ENCODE data around the gene IL15RA. TPM values are rescaled to one million over a fixed set of nuclear protein-coding genes. Genes with fewer than 3 reads are reported as not detected.

The IL15RA gene
- total RNA-seq, 2 donors from 2014 or later = 56.7 to 125 TPM

- no peak for ATAC-seq
- no peaks in the 10 kb centered on the region for H3K27me3 Mint-ChIP-seq
- H3K27ac Mint-ChIP-seq = no peak overlapping the region
- H3K9me3 Mint-ChIP-seq = no peaks in the 10 kb centered on the region
- H3K4me3 Mint-ChIP-seq = no peak overlapping the region
- no peaks in the 10 kb centered on the region for H3K36me3 Mint-ChIP-seq
- H3K4me1 Mint-ChIP-seq (ENCODE audit: low read depth in 2 of 2) = peaks cover 0 to 8% of the 10 kb centered on the region in 2 donors
- no peak for DNase-seq (ENCODE audit: low spot score)
These were observed 17.0 kb downstream of the IL15RA start for GRCh38 chr10:5960070-5960972.

- no peaks in the 10 kb centered on the region for H3K27me3 Mint-ChIP-seq
- no peak overlapping the region for H3K27ac Mint-ChIP-seq
- H3K36me3 Mint-ChIP-seq = no peaks in the 10 kb centered on the region
- no peak for ATAC-seq
- H3K4me3 Mint-ChIP-seq = no peak overlapping the region
- H3K9me3 Mint-ChIP-seq = no peaks in the 10 kb centered on the region
- DNase-seq (ENCODE audit: low spot score) = no peak
- H3K4me1 Mint-ChIP-seq (ENCODE audit: low read depth in 2 of 2) = peaks cover 0 to 8% of the 10 kb centered on the region in 2 donors
These were observed 17.7 kb downstream of the IL15RA start for GRCh38 chr10:5959581-5960069.

DNA sequence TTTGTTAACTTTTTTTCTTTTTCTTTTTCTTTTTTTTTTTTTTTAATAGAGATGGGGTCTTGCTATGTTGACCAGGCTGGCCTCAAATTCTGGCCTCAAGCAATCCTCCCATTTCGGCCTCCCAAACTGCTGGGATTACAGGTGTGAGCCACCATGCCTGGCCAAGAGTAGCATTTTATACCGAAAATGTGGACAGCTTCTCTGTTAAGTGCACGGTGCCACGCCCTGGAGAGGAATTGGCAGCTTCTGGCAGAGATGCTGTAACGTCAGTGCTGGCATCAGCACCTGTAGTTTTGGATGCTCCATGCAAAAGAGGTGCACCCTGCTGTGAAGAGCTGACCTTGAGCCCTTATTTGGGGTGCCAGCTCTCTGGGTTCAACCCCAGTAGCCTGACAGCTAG lies 18.2 kb downstream of the IL15RA start:
- H3K36me3 Mint-ChIP-seq = no peaks in the 10 kb centered on the region
- no peak overlapping the region for H3K27ac Mint-ChIP-seq
- DNase-seq (ENCODE audit: low spot score) (no peak), ATAC-seq (no peak)
- no peak overlapping the region for H3K4me3 Mint-ChIP-seq
- H3K4me1 Mint-ChIP-seq (ENCODE audit: low read depth in 2 of 2) = peaks cover 0 to 8% of the 10 kb centered on the region in 2 donors
- H3K9me3 Mint-ChIP-seq = no peaks in the 10 kb centered on the region
- no peaks in the 10 kb centered on the region for H3K27me3 Mint-ChIP-seq

DNA sequence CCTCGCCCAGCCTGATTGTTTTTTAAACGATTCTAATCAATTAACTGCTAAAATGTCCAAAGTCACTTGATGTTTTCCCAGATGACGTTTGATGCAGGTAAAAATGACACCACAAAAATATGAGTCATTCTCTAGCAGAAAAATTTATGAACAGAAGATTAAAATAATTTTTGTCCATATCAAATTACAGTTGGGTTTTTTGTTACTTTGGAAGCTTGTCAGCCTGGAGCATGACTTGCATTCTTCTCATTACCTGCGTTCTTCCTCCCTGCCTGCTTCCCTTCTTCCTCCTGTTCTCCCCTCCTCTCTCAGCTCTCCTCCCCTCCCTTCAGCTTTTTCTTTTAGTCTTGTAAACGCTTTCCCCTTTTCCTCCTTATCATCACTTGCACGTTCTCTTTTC lies 18.7 kb downstream of the IL15RA start:
- Mint-ChIP-seq H3K27ac (no peak overlapping the region), H3K4me3 (no peak overlapping the region), H3K4me1 (ENCODE audit: low read depth in 2 of 2) (peaks cover 0 to 8% of the 10 kb centered on the region in 2 donors), H3K9me3 (no peaks in the 10 kb centered on the region), H3K27me3 (no peaks in the 10 kb centered on the region), H3K36me3 (no peaks in the 10 kb centered on the region)
- DNase-seq (ENCODE audit: low spot score) = peak; percentile 12
- ATAC-seq = no peak

DNA sequence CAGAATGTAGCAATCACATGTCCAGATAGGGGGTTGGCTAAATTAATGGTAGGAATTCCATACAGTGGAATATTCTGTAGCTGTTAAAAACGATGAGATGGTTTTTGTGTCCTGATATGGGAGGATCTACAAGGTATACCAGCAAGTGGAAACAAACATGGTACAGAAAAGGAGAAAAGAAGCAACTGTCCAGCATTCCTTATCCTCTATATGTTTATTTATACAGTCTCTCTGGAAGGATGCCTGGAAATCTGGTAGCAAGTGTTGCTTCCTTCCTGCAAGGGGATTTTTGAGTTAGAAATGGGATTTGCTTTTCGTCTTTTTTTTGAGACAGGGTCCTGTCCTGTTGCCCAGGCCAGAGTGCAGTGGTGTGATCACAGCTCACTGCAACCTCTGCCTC lies 19.3 kb downstream of the IL15RA start:
- H3K36me3 Mint-ChIP-seq = no peaks in the 10 kb centered on the region

DNA sequence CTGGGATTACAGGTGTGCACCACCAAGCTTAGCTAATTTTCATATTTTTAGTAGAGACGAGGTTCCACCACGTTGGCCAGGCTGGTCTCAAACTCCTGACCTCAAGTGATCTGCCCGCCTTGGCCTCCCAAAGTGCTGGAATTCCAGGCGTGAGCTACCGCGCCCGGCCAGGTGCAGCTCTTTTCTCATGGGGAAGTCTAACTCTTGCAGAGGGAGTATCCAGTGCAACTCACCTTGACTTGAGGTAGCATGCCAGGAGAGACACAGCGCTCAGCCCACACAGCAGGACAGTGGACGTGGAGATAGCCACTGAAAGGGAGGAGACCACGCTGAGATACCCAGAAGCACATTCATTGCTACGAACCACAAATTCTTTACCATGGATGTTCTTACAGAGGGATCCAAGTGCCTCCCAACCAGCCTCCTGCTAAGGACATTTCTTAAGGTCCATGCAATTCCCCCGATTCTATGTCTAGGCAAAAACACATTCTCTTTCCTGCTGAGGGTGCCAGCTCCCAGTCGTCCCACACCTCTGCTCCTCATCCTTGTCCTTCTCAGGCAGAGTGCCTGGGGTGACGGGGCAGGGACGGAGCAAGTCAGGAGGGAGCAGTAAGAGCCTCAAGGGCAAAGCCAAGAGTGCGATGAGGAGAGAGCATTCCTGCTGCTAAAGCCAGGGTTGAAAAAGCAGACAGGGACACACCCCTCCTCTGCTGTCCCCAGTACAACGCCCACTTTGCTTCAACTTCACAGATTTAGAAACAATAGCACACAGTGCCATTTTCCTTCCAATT lies 21.0 kb downstream of the IL15RA start:
- peak overlapping the region in 1 of 2 donors; percentile 68 for H3K27ac Mint-ChIP-seq
- H3K4me3 Mint-ChIP-seq = no peak overlapping the region
- H3K27me3 Mint-ChIP-seq = no peaks in the 10 kb centered on the region
- peaks cover 0 to 9% of the 10 kb centered on the region in 2 donors for H3K4me1 Mint-ChIP-seq (ENCODE audit: low read depth in 2 of 2)
- H3K36me3 Mint-ChIP-seq = no peaks in the 10 kb centered on the region
- peak; percentile 23 for DNase-seq (ENCODE audit: low spot score)
- ATAC-seq = no peak
- no peaks in the 10 kb centered on the region for H3K9me3 Mint-ChIP-seq

More for the DNA sequence above, 19.3 kb downstream of the IL15RA start:
- Mint-ChIP-seq H3K4me3 (no peak overlapping the region), H3K27ac (no peak overlapping the region), H3K4me1 (ENCODE audit: low read depth in 2 of 2) (peaks cover 0 to 11% of the 10 kb centered on the region in 2 donors), H3K27me3 (no peaks in the 10 kb centered on the region), H3K9me3 (no peaks in the 10 kb centered on the region)
- ATAC-seq (no peak), DNase-seq (ENCODE audit: low spot score) (no peak)

DNA sequence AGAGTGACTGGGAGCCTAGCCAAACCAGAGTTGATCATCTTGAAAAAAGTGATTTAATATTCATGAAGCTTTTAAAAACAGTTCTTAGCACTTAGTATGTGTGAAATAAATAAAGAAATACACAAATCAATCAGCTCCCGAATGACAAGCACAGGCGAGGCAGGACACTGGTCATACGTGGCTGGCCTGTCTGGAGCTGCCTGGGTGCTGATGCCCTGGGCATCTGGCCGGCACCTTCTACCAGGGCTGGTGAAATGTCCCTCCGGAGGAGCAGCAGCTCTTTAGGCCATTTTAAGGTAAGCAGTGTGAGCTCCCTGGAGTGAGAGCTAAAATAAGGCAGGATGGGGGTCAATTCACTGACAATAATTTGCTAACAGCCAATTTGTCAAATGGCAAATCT lies 23.7 kb downstream of the IL15RA start:
- H3K36me3 Mint-ChIP-seq = no peaks in the 10 kb centered on the region
- no peak for ATAC-seq
- no peaks in the 10 kb centered on the region for H3K9me3 Mint-ChIP-seq
- peak; percentile 51 for DNase-seq (ENCODE audit: low spot score)
- H3K4me3 Mint-ChIP-seq = no peak overlapping the region
- peaks cover 0 to 3% of the 10 kb centered on the region in 2 donors for H3K4me1 Mint-ChIP-seq (ENCODE audit: low read depth in 2 of 2)
- H3K27ac Mint-ChIP-seq = no peak overlapping the region
- no peaks in the 10 kb centered on the region for H3K27me3 Mint-ChIP-seq

DNA sequence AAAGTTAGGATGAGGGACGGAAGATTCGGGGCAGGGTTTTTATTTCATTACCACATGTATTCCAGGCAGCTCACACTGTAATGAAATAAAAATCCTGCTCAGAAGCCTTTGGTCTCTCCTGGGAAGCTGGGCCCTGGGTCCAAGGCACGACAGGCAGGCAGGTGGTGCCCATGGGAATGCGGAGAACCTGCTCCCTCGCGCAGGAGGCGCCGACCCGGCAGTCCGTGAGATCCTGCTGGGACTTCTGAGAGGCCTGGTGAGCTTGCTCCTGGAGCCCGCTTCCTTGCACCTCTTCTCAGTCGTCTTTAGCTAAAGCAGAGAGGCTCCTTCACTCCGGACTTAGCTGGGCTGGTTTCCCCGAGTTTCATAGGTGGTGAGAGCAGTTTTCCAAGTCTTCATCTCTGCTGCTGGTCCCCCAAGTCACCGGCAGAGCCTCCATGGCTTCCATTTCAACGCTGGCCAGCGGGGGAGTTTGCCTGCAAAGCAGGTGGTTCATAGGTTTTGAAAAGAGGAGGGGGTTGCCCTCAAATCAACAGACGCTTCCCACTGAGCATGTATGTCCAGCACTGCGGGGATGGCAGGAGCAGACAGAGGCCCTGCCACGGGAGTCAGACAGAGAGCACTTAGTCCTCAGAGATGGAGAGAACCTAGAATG lies 24.5 kb downstream of the IL15RA start:
- DNase-seq (ENCODE audit: low spot score) (peak; percentile 47), ATAC-seq (no peak)
- no peak overlapping the region for H3K4me3 Mint-ChIP-seq
- no peaks in the 10 kb centered on the region for H3K27me3 Mint-ChIP-seq
- H3K9me3 Mint-ChIP-seq = no peaks in the 10 kb centered on the region
- peaks cover 0 to 3% of the 10 kb centered on the region in 2 donors for H3K4me1 Mint-ChIP-seq (ENCODE audit: low read depth in 2 of 2)
- no peak overlapping the region for H3K27ac Mint-ChIP-seq
- no peaks in the 10 kb centered on the region for H3K36me3 Mint-ChIP-seq

DNA sequence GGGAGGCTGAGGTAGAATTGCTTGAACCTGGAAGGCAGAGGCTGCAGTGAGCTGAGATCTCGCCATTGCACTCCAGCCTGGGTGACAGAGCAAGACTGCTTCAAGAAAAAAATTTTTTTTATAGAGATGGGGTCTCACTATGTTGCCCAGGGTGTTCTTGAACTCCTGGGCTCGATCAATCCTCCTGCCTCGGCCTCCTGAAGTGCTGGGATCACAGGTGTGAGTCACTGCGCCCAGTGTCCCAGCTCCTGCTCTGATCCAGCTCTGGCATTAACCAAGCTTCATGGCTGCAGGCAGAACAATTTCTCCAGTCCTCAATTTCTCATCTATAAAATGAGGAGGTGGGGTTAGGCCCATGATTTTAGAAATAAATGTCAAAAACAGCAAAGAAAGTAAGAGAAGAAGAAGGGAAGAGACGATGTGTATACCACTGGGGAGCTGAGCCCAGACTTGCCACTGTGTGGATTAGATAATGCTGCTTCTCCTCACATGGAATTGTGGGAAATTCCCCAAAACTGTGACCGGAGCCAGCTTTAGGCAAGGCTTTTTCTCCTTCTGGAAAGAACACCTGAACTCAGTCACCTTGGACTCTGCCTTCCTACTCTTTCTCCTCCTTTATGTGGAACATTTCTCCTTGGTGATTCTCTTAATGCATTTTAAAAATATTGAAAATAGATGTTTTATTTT lies 25.5 kb downstream of the IL15RA start:
- ATAC-seq (no peak), DNase-seq (ENCODE audit: low spot score) (peak; percentile 10)
- Mint-ChIP-seq H3K9me3 (no peaks in the 10 kb centered on the region), H3K4me3 (no peak overlapping the region), H3K36me3 (no peaks in the 10 kb centered on the region), H3K4me1 (ENCODE audit: low read depth in 2 of 2) (peaks cover 0 to 3% of the 10 kb centered on the region in 2 donors), H3K27me3 (no peaks in the 10 kb centered on the region), H3K27ac (no peak overlapping the region)

DNA sequence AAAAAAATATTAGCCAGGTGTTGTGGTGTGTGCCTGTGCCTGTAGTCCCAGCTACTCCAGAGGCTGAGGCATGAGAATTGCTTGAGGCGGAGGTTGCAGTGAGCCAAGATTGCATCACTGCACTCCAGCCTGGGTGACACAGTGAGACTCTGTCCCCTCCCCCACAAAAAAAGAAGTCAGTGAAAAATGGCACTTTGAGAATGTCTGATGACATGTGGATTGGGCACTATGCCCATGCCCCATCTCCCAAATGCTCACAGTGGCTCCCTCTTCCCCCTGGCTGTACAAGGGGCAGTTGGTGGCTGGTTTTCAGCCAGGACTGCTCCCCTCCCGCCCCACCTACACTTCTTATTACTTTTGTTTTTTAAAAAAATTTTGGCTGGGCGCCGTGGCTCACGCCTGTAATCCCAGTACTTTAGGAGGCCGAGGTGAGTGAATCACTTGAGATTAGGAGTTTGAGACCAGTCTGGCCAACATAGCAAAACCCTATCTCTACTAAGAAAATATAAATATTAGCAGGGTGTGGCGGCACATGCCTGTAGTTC lies 26.1 kb downstream of the IL15RA start:
- Mint-ChIP-seq H3K27me3 (no peaks in the 10 kb centered on the region), H3K36me3 (no peaks in the 10 kb centered on the region), H3K4me3 (no peak overlapping the region), H3K27ac (no peak overlapping the region), H3K4me1 (ENCODE audit: low read depth in 2 of 2) (peaks cover under 1 to 3% of the 10 kb centered on the region in 2 donors), H3K9me3 (no peaks in the 10 kb centered on the region)
- ATAC-seq (no peak), DNase-seq (ENCODE audit: low spot score) (peak; percentile 8)

- Mint-ChIP-seq H3K4me3 (no peak overlapping the region), H3K36me3 (no peaks in the 10 kb centered on the region), H3K27ac (peak overlapping the region in 1 of 2 donors; percentile 22), H3K4me1 (ENCODE audit: low read depth in 2 of 2) (peaks cover 10 to 12% of the 10 kb centered on the region in 2 donors), H3K9me3 (no peaks in the 10 kb centered on the region), H3K27me3 (no peaks in the 10 kb centered on the region)
- ATAC-seq = no peak
- DNase-seq (ENCODE audit: low spot score) = peak; percentile 39
These were observed 28.2 kb downstream of the IL15RA start for GRCh38 chr10:5949009-5949759.

DNA sequence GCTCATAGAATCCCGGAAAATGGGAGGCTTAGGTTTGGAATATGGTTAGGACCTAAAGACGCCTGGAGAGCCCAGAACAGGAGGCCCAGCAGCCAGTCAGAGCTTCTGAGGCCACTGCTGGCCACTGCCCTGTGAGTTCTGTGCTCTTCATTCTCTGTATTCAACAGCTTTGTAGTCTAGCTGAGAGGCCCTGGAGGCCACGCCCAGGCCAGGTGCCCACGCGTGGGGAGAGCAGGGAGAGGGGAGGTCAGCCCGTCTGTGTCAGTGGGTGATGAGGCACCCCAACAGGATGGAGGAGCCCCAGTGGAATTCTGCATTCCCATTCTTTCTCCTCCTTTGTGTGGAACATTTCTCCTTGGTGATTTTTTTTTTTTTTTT lies 29.1 kb downstream of the IL15RA start:
- Mint-ChIP-seq H3K4me3 (no peak overlapping the region), H3K27me3 (no peaks in the 10 kb centered on the region), H3K4me1 (ENCODE audit: low read depth in 2 of 2) (peaks cover 8 to 12% of the 10 kb centered on the region in 2 donors), H3K27ac (no peak overlapping the region), H3K9me3 (no peaks in the 10 kb centered on the region), H3K36me3 (no peaks in the 10 kb centered on the region)
- no peak for ATAC-seq
- DNase-seq (ENCODE audit: low spot score) = peak; percentile 18

Data from natural killer cell treated with Interleukin-12 subunit alpha and Interleukin-12 subunit beta and Interleukin-15 and Interleukin-18, amount 100 ng/mL, for 72 hours (primary cell).